ENCODE data around the gene FNIP1. TPM values are rescaled to one million over a fixed set of nuclear protein-coding genes. Genes with fewer than 3 reads are reported as not detected.

Gene FNIP1
- total RNA-seq, 1 experiment from 2014 or later = 16.4 TPM

DNA sequence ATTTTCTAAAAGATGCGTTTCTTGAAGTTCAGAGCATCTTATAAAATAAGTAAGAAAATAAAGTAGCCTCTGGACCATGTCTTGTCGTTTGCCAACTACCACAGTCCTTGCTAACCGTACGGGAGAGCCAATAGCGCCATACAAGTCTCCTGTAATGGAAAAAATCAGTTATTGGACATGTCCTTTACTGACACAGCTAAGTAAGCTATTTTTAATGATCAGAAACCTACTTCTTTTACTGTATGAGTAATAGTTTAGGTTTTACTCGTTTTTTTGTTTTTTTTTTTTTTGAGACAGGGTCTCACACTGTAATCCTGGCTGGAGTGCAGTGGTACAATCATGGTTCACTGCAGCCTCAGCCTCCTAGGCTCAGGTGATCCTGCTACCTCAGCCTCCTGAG, 124.0 kb downstream of the FNIP1 start:
- CTCF ChIA-PET = no interaction called here
- no peaks in the 10 kb centered on the region for H3K79me2 ChIP-seq (ENCODE audit: insufficient read depth, low read length)
- no peaks in the 10 kb centered on the region for H3K27me3 ChIP-seq (ENCODE audit: insufficient read depth, low read length)
- peaks cover 0 to 5% of the 10 kb centered on the region in 2 experiments; a peak in 1 of 4 replicates for H3K36me3 ChIP-seq (ENCODE audit: control insufficient read depth in 1 of 2, insufficient read depth in 2 of 2, low read length in 2 of 2)
- H4K20me1 ChIP-seq (ENCODE audit: insufficient read depth) = no peaks in the 10 kb centered on the region
- intact Hi-C loops (cut with micrococcal nuclease) = no loop called here
- DNase-seq (ENCODE audit: low read depth, low spot score) = no peak
- no peak overlapping the region for H3K4me3 ChIP-seq (replicated peaks in 1 of 2; ENCODE audit: low read depth in 1 of 2, low read length in 2 of 2)
- no peak for ATAC-seq
- H3K9me3 ChIP-seq (ENCODE audit: control insufficient read depth in 1 of 2, insufficient read depth in 1 of 2, low read depth in 1 of 2, low read length in 2 of 2) = no peaks in the 10 kb centered on the region
- POLR2A ChIA-PET = no interaction called here
- H3K4me1 ChIP-seq (ENCODE audit: control insufficient read depth in 1 of 2, insufficient read depth in 2 of 2, low read length in 2 of 2) = no peaks in the 10 kb centered on the region
- H3K4me2 ChIP-seq (ENCODE audit: low read length) = no peak overlapping the region
- no TSS peak for BruUV-seq (replicated peaks)
- no peaks in the 10 kb centered on the region for H3K9me2 ChIP-seq (ENCODE audit: insufficient read depth)
- no peak overlapping the region for H2AFZ ChIP-seq (ENCODE audit: low read depth, low read length, poor library complexity, severe bottlenecking)
- RAD21 ChIA-PET (ENCODE audit: low non-redundant PET in 1 of 2, low total read pairs in 2 of 2, uncharacterized antibody in 2 of 2, unreplicated experiment in 2 of 2) = no interaction called here
- no peak overlapping the region for H3K27ac ChIP-seq (ENCODE audit: low read depth, low read length)
- H3K9ac ChIP-seq (ENCODE audit: low read length) = no peak overlapping the region
- no peak for TF ChIP-seq EZH2 (IDR thresholded peaks at IDR 0.05)
- no peak for TF ChIP-seq FOSL1 (IDR thresholded peaks at IDR 0.05; ENCODE audit: low read depth)
- TF ChIP-seq, protein P1, sequence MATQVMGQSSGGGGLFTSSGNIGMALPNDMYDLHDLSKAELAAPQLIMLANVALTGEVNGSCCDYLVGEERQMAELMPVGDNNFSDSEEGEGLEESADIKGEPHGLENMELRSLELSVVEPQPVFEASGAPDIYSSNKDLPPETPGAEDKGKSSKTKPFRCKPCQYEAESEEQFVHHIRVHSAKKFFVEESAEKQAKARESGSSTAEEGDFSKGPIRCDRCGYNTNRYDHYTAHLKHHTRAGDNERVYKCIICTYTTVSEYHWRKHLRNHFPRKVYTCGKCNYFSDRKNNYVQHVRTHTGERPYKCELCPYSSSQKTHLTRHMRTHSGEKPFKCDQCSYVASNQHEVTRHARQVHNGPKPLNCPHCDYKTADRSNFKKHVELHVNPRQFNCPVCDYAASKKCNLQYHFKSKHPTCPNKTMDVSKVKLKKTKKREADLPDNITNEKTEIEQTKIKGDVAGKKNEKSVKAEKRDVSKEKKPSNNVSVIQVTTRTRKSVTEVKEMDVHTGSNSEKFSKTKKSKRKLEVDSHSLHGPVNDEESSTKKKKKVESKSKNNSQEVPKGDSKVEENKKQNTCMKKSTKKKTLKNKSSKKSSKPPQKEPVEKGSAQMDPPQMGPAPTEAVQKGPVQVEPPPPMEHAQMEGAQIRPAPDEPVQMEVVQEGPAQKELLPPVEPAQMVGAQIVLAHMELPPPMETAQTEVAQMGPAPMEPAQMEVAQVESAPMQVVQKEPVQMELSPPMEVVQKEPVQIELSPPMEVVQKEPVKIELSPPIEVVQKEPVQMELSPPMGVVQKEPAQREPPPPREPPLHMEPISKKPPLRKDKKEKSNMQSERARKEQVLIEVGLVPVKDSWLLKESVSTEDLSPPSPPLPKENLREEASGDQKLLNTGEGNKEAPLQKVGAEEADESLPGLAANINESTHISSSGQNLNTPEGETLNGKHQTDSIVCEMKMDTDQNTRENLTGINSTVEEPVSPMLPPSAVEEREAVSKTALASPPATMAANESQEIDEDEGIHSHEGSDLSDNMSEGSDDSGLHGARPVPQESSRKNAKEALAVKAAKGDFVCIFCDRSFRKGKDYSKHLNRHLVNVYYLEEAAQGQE (IDR thresholded peaks at IDR 0.05; ENCODE audit: low read depth) = no peak
- no peak for TF ChIP-seq EZH2phosphoT487 (IDR thresholded peaks at IDR 0.05; ENCODE audit: borderline replicate concordance)
- TF ChIP-seq TCF7L2 (IDR thresholded peaks at IDR 0.05; ENCODE audit: borderline replicate concordance, extremely low read depth, insufficient read depth, insufficient read length) = no peak
- TF ChIP-seq POLR2AphosphoS5 (IDR thresholded peaks at IDR 0.05; ENCODE audit: low read depth, low read length) = no peak
- TF ChIP-seq, protein P2, sequence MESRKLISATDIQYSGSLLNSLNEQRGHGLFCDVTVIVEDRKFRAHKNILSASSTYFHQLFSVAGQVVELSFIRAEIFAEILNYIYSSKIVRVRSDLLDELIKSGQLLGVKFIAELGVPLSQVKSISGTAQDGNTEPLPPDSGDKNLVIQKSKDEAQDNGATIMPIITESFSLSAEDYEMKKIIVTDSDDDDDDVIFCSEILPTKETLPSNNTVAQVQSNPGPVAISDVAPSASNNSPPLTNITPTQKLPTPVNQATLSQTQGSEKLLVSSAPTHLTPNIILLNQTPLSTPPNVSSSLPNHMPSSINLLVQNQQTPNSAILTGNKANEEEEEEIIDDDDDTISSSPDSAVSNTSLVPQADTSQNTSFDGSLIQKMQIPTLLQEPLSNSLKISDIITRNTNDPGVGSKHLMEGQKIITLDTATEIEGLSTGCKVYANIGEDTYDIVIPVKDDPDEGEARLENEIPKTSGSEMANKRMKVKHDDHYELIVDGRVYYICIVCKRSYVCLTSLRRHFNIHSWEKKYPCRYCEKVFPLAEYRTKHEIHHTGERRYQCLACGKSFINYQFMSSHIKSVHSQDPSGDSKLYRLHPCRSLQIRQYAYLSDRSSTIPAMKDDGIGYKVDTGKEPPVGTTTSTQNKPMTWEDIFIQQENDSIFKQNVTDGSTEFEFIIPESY (IDR thresholded peaks at IDR 0.05; ENCODE audit: extremely low read depth, insufficient replicate concordance, low read length) = no peak
- TF ChIP-seq YY1 (IDR thresholded peaks at IDR 0.05; ENCODE audit: extremely low read depth, insufficient replicate concordance, low read depth, low read length) = no peak
- TF ChIP-seq EGR1 (IDR thresholded peaks at IDR 0.05; ENCODE audit: low read depth) = no peak
- TF ChIP-seq, protein P3, sequence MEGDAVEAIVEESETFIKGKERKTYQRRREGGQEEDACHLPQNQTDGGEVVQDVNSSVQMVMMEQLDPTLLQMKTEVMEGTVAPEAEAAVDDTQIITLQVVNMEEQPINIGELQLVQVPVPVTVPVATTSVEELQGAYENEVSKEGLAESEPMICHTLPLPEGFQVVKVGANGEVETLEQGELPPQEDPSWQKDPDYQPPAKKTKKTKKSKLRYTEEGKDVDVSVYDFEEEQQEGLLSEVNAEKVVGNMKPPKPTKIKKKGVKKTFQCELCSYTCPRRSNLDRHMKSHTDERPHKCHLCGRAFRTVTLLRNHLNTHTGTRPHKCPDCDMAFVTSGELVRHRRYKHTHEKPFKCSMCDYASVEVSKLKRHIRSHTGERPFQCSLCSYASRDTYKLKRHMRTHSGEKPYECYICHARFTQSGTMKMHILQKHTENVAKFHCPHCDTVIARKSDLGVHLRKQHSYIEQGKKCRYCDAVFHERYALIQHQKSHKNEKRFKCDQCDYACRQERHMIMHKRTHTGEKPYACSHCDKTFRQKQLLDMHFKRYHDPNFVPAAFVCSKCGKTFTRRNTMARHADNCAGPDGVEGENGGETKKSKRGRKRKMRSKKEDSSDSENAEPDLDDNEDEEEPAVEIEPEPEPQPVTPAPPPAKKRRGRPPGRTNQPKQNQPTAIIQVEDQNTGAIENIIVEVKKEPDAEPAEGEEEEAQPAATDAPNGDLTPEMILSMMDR (IDR thresholded peaks at IDR 0.05 in 2 of 3, conservative IDR thresholded peaks at IDR 0.05 in 1 of 3; ENCODE audit: borderline replicate concordance in 1 of 3, insufficient read depth in 1 of 3, low read depth in 2 of 3, low read length in 2 of 3) = no peak
- no peak for TF ChIP-seq POLR2A (IDR thresholded peaks at IDR 0.05; ENCODE audit: borderline replicate concordance, extremely low read depth, insufficient read depth, insufficient read length)
- TF ChIP-seq, protein P4, sequence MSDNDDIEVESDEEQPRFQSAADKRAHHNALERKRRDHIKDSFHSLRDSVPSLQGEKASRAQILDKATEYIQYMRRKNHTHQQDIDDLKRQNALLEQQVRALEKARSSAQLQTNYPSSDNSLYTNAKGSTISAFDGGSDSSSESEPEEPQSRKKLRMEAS (IDR thresholded peaks at IDR 0.05) = no peak
- no peak for TF ChIP-seq SIN3A (IDR thresholded peaks at IDR 0.05; ENCODE audit: low read depth)
- TF ChIP-seq ZFX (IDR thresholded peaks at IDR 0.05) = no peak

All from HCT116 (cell line).